HL-60/S4 treated with retinoic acid at 250 ng/mL for 4 days and 3 days (cell line): ENCODE data around the gene PLD1.

Experiments used
- in situ Hi-C: fragments of 300-500 bp; cut with MboI; formaldehyde crosslinking; loops from 2 replicates; pipeline ENCODE4 v1.7.0; 2022; ENCODE audit warnings: low sequenced_read_pairs

The PLD1 gene

GRCh38 chr3:171574556-171575240, 235.6 kb downstream of the PLD1 start:
- in situ Hi-C loops, result loop anchor here (25.0 kb wide), 1 partner anchor 412 kb away; no protein-coding TSS in a partner anchor

GRCh38 chr3:171569571-171570132, 240.6 kb downstream of the PLD1 start:
- in situ Hi-C loops, result loop anchor here (25.0 kb wide), 1 partner anchor 407 kb away; no protein-coding TSS in a partner anchor

DNA sequence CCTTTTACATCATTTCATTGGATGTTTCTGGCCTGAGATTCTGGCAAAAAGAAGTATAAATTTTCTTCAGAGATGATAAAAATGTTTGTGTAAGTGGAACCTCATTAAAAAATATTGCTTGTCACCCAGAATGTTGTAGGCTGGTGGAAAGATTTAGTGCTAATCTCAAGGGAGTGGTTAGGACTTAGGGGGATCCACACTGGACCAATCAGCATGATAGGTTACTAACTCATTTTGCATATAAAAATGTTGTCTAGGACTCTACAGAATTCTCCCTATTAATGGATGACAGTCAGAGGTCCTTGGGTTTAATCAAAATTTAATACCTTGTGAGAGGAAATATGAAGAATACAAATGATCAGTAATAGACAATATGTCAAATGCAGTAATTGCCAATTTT, 241.5 kb downstream of the PLD1 start:
- in situ Hi-C loops, result loop anchor here (25.0 kb wide), 1 partner anchor 406 kb away; no protein-coding TSS in a partner anchor

DNA sequence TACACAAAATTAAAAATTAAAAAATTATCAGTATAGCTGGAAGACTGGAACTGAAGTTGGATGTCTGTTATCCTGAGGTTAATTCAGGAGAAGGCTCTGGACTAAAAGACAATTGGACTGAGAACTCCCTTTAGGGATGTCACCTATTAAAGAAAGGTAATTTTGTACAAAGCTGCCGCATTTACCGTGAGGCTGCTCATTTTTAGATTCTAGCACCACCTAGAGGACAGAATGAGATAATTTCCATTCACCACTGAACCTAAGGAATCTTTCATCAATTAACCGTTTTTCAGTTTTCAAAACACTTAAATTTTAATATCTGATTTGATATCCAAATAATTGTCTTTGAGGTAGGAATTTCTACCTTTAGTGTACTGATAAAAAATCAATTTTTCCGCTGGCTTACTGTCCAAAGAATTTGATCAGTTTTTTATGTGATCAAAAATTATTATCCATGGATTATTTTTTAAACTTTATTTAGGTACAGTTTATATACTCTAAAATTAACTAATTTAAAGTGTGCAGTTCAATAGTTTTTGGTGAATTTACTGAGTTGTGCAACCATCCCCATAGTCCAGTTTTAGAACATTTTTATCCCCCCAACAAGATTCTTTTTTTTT, 243.4 kb downstream of the PLD1 start:
- in situ Hi-C loops, result loop anchor here (25.0 kb wide), 1 partner anchor 405 kb away; no protein-coding TSS in a partner anchor

DNA sequence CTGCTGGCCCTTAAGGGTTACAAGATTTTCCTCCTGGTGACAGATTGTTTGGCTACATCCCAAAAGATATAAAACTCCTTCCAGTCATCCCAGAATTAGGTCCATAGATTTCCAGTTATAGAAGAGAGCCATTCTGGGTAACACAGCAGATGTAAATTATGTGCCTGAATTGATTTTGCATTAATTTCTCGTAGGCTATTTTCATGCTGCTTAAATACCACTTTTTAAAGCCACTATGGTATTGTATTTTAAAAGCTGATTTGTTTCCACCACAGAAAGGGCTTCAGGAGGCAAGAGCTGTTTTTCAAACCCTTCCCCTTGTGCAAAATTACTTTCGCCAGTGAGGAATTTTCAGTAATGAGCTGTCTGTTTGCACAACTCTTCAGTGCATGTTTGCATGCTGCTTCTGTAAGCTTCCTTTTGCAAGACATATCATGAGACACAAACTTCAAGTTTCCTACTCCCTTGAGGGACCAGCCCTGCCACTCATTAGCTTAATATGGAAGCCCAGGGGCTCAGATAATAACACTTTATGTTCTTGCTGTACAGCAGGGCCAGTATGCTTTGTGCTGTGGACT, 244.7 kb downstream of the PLD1 start:
- in situ Hi-C loops, result loop anchor here (25.0 kb wide), 1 partner anchor 403 kb away; no protein-coding TSS in a partner anchor

GRCh38 chr3:171564748-171565480, 245.4 kb downstream of the PLD1 start:
- in situ Hi-C loops, result loop anchor here (25.0 kb wide), 1 partner anchor 403 kb away; no protein-coding TSS in a partner anchor

DNA sequence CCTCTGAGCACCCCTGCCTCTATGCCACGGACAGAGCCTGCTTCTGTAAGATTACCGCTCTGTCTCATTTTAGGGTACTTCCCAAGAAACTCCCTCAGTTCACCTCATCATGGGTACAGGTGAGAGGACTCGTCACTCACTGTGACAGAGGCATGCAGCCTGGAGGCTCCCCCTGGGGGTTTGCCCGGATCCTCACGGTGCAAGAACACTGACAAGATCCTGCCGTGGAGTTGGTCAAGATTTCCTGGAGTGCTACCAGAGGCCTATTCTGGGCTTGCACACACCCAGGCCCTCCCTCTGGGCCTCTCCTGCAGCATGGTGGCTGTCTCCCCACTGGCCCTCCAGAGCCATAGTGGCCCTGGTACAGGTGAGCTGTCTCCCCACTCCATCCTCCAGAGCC, 247.0 kb downstream of the PLD1 start:
- in situ Hi-C loops, result loop anchor here (25.0 kb wide), 1 partner anchor 401 kb away; no protein-coding TSS in a partner anchor

DNA sequence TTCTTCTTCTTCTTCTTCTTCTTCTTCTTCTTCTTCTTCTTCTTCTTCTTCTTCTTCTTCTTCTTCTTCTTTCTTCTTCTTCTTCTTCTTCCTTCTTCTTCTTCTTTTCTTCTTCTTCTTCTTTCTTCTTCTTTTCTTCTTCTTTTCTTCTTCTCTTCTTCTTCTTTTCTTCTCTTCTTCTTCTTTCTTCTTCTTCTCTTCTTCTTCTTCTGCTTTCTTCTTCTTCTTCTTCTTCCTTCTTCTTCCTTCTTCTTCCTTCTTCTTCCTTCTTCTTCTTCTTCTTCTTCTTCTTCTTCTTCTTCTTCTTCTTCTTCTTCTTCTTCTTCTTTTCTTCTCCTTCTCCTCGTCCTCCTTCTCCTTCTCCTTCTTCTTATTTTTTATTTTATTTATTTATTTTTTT, 247.8 kb downstream of the PLD1 start:
- in situ Hi-C loops, result loop anchor here (25.0 kb wide), 1 partner anchor 400 kb away; no protein-coding TSS in a partner anchor

GRCh38 chr3:171561596-171562323, 248.5 kb downstream of the PLD1 start:
- in situ Hi-C loops, result loop anchor here (25.0 kb wide), 1 partner anchor 399 kb away; no protein-coding TSS in a partner anchor

DNA sequence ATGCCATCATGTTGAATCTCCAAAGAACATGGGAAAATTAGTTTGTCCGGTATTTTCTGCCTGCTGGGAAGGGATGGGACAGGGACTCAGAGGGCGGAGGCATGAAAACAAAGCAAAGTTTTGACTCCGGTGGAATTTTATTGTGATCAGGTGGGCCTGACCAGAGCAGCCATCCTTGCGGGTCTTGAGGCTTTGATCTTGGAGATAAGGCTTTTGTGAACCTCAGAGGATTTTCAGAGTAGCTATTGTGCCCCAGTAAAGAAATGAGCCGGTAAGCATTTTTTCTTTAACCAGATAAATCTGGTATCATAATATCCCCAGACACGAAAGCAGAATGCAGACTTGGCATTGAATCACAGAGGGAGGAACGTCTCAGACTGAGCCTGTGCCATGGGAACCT, 250.7 kb downstream of the PLD1 start:
- in situ Hi-C loops, result loop anchor here (25.0 kb wide), 1 partner anchor 397 kb away; no protein-coding TSS in a partner anchor

GRCh38 chr3:171558188-171558696, 252.0 kb downstream of the PLD1 start:
- in situ Hi-C loops, result loop anchor here (25.0 kb wide), 1 partner anchor 396 kb away; no protein-coding TSS in a partner anchor

DNA sequence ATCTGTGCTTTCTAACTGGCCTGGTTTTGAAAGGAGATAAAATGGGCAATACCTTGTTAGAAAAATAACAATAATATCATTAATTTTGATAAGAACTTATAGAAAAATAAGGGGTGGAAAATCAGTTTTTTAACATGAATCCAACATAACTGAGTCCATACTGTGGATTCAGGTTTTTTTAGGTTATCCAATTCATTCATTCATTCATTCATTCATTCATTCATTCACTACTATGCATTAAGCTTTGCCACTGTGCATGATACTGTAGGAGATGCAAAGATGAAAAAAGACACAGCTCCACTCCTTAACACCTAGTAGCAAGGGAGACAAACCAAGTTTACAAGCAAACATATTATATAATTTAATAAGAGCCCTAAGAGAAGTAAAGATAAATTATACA, 253.1 kb downstream of the PLD1 start:
- in situ Hi-C loops, result loop anchor here (25.0 kb wide), 1 partner anchor 395 kb away; no protein-coding TSS in a partner anchor

DNA sequence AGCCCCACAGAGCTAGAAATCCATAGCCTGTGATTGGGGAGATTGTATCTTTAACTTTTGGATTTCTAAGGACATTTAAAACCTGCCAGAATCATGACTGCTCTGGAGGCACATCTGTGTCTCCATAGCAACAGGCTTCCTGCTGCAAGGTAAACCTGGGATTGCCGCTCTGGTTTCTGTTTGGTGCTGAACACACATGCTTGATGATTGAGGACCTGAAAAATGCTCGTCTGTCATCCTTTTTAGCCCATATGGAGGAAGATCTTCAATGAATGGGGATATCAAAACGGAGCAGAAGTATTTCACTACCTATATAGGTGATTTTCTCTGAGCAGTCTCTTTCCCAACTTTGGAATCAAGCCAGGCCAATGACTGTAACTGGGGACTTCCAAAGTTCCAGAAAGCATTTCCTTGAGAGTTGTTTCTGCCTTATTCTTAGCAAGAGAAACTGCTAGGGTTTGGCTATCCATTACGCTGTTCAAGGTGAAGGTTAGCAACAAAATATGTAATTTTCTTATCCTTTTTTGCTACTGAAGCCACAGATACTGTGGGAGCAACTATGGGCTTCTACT, 253.6 kb downstream of the PLD1 start:
- in situ Hi-C loops, result loop anchor here (25.0 kb wide), 1 partner anchor 394 kb away; no protein-coding TSS in a partner anchor

DNA sequence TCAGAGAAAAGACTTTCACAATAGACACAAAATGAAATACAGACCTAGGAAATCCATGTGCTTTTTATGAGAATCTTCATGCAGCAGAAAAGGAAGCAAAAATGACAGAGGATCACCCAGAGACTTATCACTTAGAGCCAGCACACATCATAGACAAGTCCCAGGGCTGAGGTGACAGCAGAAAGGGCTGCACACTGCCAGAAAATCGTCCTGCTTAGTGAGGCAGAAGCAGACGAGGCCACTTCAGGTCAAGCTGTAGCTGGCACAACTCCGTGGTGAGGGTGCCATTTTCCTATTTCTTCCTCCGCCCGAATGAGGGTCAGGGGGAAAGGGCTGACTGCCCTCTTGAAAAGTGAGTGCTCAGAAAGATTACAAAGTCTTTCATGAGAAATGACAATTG, 254.1 kb downstream of the PLD1 start:
- in situ Hi-C loops, result loop anchor here (25.0 kb wide), 1 partner anchor 394 kb away; no protein-coding TSS in a partner anchor

- in situ Hi-C loops, result loop anchor here (25.0 kb wide), 1 partner anchor 391 kb away; no protein-coding TSS in a partner anchor
These were observed 257.2 kb downstream of the PLD1 start for GRCh38 chr3:171553086-171553485.

GRCh38 chr3:171552531-171552930, 257.8 kb downstream of the PLD1 start:
- in situ Hi-C loops, result loop anchor here (25.0 kb wide), 1 partner anchor 390 kb away; no protein-coding TSS in a partner anchor

- in situ Hi-C loops, result loop anchor here (25.0 kb wide), 1 partner anchor 389 kb away; no protein-coding TSS in a partner anchor
These were observed 259.0 kb downstream of the PLD1 start for GRCh38 chr3:171551296-171551695.
